ENCODE data around the gene CADPS2.

- no peak for TF ChIP-seq CTCF (optimal IDR thresholded peaks at IDR 0.05 in 1 of 3, IDR thresholded peaks at IDR 0.05 in 1 of 3, conservative IDR thresholded peaks at IDR 0.05 in 1 of 3; ENCODE audit: extremely low read depth in 1 of 3, insufficient read depth in 2 of 3, low read length in 3 of 3)
- TF ChIP-seq EZH2 (IDR thresholded peaks at IDR 0.05; ENCODE audit: low read length), result no peak
Measured at GRCh38 chr7:122578350-122578749, 307.9 kb downstream of the CADPS2 start.

All from keratinocyte (primary cell).